HL-60 (cell line): ENCODE measurements around the gene RTEL1.

ENCODE experiments used
- CTCF ChIP-seq: IDR thresholded peaks from one replicate; pipeline ENCODE4 v1.5.1; 2011; ENCODE audit warnings: low read length, control low read depth, inconsistent platforms; ENCODE audit not compliant: insufficient read depth
- POLR2AphosphoS5 ChIP-seq: IDR thresholded peaks from 2 replicates; pipeline ENCODE4 v1.6.1; 2012; ENCODE audit warnings: low read depth
- REST ChIP-seq: IDR thresholded peaks from 2 replicates; pipeline ENCODE4 v1.6.1; 2012; ENCODE audit warnings: low read depth; ENCODE audit not compliant: insufficient replicate concordance

- TF ChIP-seq CTCF (no peak), POLR2AphosphoS5 (peak; percentile 81), REST (peak; percentile 31)
Measured at GRCh38 chr20:63635431-63636141, 22.5 kb upstream of the RTEL1 start.
